A673 (cell line): ENCODE results near the gene PXDN.

ENCODE experiments used
- CTCF ChIP-seq: fragments of 300-800, 200-600 bp; sonication (generic); conservative IDR thresholded peaks from 2 replicates; pipeline ENCODE4 v1.5.1; 2017; ENCODE audit warnings: low read depth, mild to moderate bottlenecking, antibody characterized with exemption, low read length, moderate library complexity, mixed read lengths
- EZH2 ChIP-seq: fragments of 200-600 bp; sonication (generic); IDR thresholded peaks from 2 replicates; pipeline ENCODE4 v1.6.1; 2017; ENCODE audit warnings: borderline replicate concordance, low read depth, mild to moderate bottlenecking, mixed read lengths, antibody characterized with exemption, low read length; ENCODE audit not compliant: poor library complexity, severe bottlenecking

- TF ChIP-seq EZH2 (no peak), CTCF (no peak)
These were observed 44.2 kb upstream of the PXDN start for GRCh38 chr2:1788478-1788959.
